DMS 273 (cell line): ENCODE measurements around the gene RAPGEF3.
A peak's percentile ranks its signal among the peaks of the same experiment; 100 is the strongest.

Source experiments
- DNase-seq: peaks from one replicate; lab custom pipeline; 2025; ENCODE audit not compliant: unreplicated experiment; lab: John Stamatoyannopoulos, UW

The RAPGEF3 gene

GRCh38 chr12:47725893-47726292 is 32.8 kb downstream of the RAPGEF3 start:
- peak; percentile 9 for DNase-seq

- DNase-seq, result no peak
These were observed 33.4 kb downstream of the RAPGEF3 start, which contains the start of gene ENDOU for GRCh38 chr12:47725091-47725772. ENDOU (minus strand) TSS chr12:47725490; CDS start chr12:47725413, 77 bp downstream.

- no peak for DNase-seq
These were observed 35.6 kb downstream of the RAPGEF3 start for GRCh38 chr12:47722941-47723631.

GRCh38 chr12:47722136-47722834 is 36.4 kb downstream of the RAPGEF3 start:
- no peak for DNase-seq

GRCh38 chr12:47721431-47721973 is 37.2 kb downstream of the RAPGEF3 start:
- DNase-seq, result no peak

GRCh38 chr12:47718531-47718930 is 40.1 kb downstream of the RAPGEF3 start:
- no peak for DNase-seq

- peak; percentile 78 for DNase-seq
These were observed 41.1 kb downstream of the RAPGEF3 start for GRCh38 chr12:47717443-47718193.

GRCh38 chr12:47717046-47717442 is 41.6 kb downstream of the RAPGEF3 start:
- no peak for DNase-seq

GRCh38 chr12:47715877-47716548 is 42.7 kb downstream of the RAPGEF3 start:
- DNase-seq, result no peak

GRCh38 chr12:47715393-47715876 is 43.2 kb downstream of the RAPGEF3 start:
- peak; percentile 73 for DNase-seq

- DNase-seq, result no peak
These were observed 43.8 kb downstream of the RAPGEF3 start for GRCh38 chr12:47714826-47715386.

GRCh38 chr12:47712171-47712570 is 46.5 kb downstream of the RAPGEF3 start:
- no peak for DNase-seq

GRCh38 chr12:47711448-47711847 is 47.2 kb downstream of the RAPGEF3 start:
- DNase-seq, result no peak

GRCh38 chr12:47710278-47710677 is 48.4 kb downstream of the RAPGEF3 start:
- no peak for DNase-seq

- DNase-seq, result no peak
These were observed 49.0 kb downstream of the RAPGEF3 start for GRCh38 chr12:47709671-47710070.

GRCh38 chr12:47709237-47709636 is 49.4 kb downstream of the RAPGEF3 start:
- DNase-seq, result no peak

- no peak for DNase-seq
These were observed 50.7 kb downstream of the RAPGEF3 start for GRCh38 chr12:47707905-47708543.

- no peak for DNase-seq
These were observed 51.3 kb downstream of the RAPGEF3 start for GRCh38 chr12:47707355-47707754.
